ENCODE data around the gene TSPOAP1. TPM values are rescaled to one million over a fixed set of nuclear protein-coding genes. Genes with fewer than 3 reads are reported as not detected.

TSPOAP1 gene
- total RNA-seq, result 0.48 and 1.3 TPM in 2 replicates

GRCh38 chr17:58328195-58329034, at the start of gene TSPOAP1:
Gene TSPOAP1 (minus strand): TSS chr17:58328795. CDS start chr17:58327920, 875 bp downstream.

GRCh38 chr17:58351831-58352595, 23.4 kb upstream of the TSPOAP1 start, which contains the start of gene SUPT4H1:
Gene SUPT4H1 (minus strand): TSS chr17:58352201. CDS start chr17:58352135, 66 bp downstream.

GRCh38 chr17:58280480-58281217, 47.9 kb downstream of the TSPOAP1 start, which contains the start of gene MPO:
Gene MPO (minus strand): TSS chr17:58280935. CDS start chr17:58280758, 177 bp downstream.

Other genes with a start within 250 kb of the TSPOAP1 start
- 10.1 and 17.7 TPM in 2 replicates for gene DYNLL2, start 245.4 kb downstream of the TSPOAP1 start, total RNA-seq
- not detected in 2 replicates for gene OR4D1, start 180.4 kb downstream of the TSPOAP1 start, total RNA-seq
- under 0.01 TPM in 1 of 2 replicates, not detected in the other for gene OR4D2, start 161.8 kb downstream of the TSPOAP1 start, total RNA-seq
- gene EPX, start 136.1 kb downstream of the TSPOAP1 start, total RNA-seq, result not detected in 2 replicates
- gene MKS1, start 109.5 kb downstream of the TSPOAP1 start, total RNA-seq, result 8.9 and 9.4 TPM in 2 replicates
- 0.21 TPM in 1 of 2 replicates, not detected in the other for gene LPO, start 90.2 kb downstream of the TSPOAP1 start, total RNA-seq
- gene MPO, start 47.9 kb downstream of the TSPOAP1 start, total RNA-seq, result not detected in 2 replicates
- gene SUPT4H1, start 23.4 kb upstream of the TSPOAP1 start, total RNA-seq, result 37.5 and 41.7 TPM in 2 replicates
- 4.6 and 6.0 TPM in 2 replicates for gene RNF43, start 88.7 kb upstream of the TSPOAP1 start, total RNA-seq
- under 0.01 TPM in 1 of 2 replicates, not detected in the other for gene HSF5, start 159.6 kb upstream of the TSPOAP1 start, total RNA-seq
- gene MTMR4, start 185.8 kb upstream of the TSPOAP1 start, total RNA-seq, result 50.6 and 65.2 TPM in 2 replicates